ENCODE results near the gene ATRNL1. TPM values are rescaled to one million over a fixed set of nuclear protein-coding genes. Genes with fewer than 3 reads are reported as not detected.

ATRNL1 gene
- total and polyA plus RNA-seq, 2 experiments from 2014 or later, result 5.9 to 17.4 TPM

- 91% methylated on average over 1 of the region's 1 CpG for WGBS (ENCODE audit: low lambda C conversion rate, missing lambda C conversion rate)
- Histone ChIP-seq H3K36me3 (replicated peaks; ENCODE audit: insufficient read depth, low read depth) (no peaks in the 10 kb centered on the region), H4K20me1 (ENCODE audit: insufficient read depth, poor library complexity, severe bottlenecking) (no peaks in the 10 kb centered on the region)
Measured at GRCh38 chr10:115985786-115986185, 892.6 kb downstream of the ATRNL1 start.

GRCh38 chr10:115988380-115988779, 895.2 kb downstream of the ATRNL1 start:
- 97% methylated on average over 3 of the region's 3 CpGs for WGBS (ENCODE audit: low lambda C conversion rate, missing lambda C conversion rate)
- peaks cover 8% of the 10 kb centered on the region for H3K27me3 ChIP-seq
- H3K9me3 ChIP-seq (ENCODE audit: low read depth), result no peaks in the 10 kb centered on the region
- H4K20me1 ChIP-seq (ENCODE audit: insufficient read depth, poor library complexity, severe bottlenecking), result no peaks in the 10 kb centered on the region
- H2AFZ ChIP-seq, result no peak overlapping the region
- H3K36me3 ChIP-seq (replicated peaks; ENCODE audit: insufficient read depth, low read depth), result no peaks in the 10 kb centered on the region
- H3K79me2 ChIP-seq, result no peaks in the 10 kb centered on the region
- H3K9me2 ChIP-seq (replicated peaks; ENCODE audit: insufficient read depth), result no peaks in the 10 kb centered on the region
- no peak overlapping the region for H3K27ac ChIP-seq
- no peaks in the 10 kb centered on the region for H3K4me1 ChIP-seq (ENCODE audit: insufficient read depth)
- no peak overlapping the region for H3K4me3 ChIP-seq
- H3K4me2 ChIP-seq, result no peak overlapping the region
- no peak for TF ChIP-seq EZH2phosphoT487 (IDR thresholded peaks at IDR 0.05; ENCODE audit: low read depth, severe bottlenecking, unreplicated experiment)
- no peak for TF ChIP-seq EZH2 (IDR thresholded peaks at IDR 0.05; ENCODE audit: borderline replicate concordance)
- no peak for DNase-seq (ENCODE audit: low spot score)

More at GRCh38 chr10:115985786-115986185, 892.6 kb downstream of the ATRNL1 start:
- Histone ChIP-seq H2AFZ (no peak overlapping the region), H3K9me3 (ENCODE audit: low read depth) (no peaks in the 10 kb centered on the region), H3K79me2 (no peaks in the 10 kb centered on the region), H3K27ac (no peak overlapping the region), H3K27me3 (peaks cover 7% of the 10 kb centered on the region), H3K4me2 (no peak overlapping the region), H3K4me1 (ENCODE audit: insufficient read depth) (no peaks in the 10 kb centered on the region), H3K4me3 (no peak overlapping the region), H3K9me2 (replicated peaks; ENCODE audit: insufficient read depth) (no peaks in the 10 kb centered on the region)
- DNase-seq (ENCODE audit: low spot score), result no peak
- no peak for TF ChIP-seq EZH2phosphoT487 (IDR thresholded peaks at IDR 0.05; ENCODE audit: low read depth, severe bottlenecking, unreplicated experiment)

- H3K27me3 ChIP-seq, result peaks cover 8% of the 10 kb centered on the region
- H4K20me1 ChIP-seq (ENCODE audit: insufficient read depth, poor library complexity, severe bottlenecking), result no peaks in the 10 kb centered on the region
- no peaks in the 10 kb centered on the region for H3K9me2 ChIP-seq (replicated peaks; ENCODE audit: insufficient read depth)
- WGBS (ENCODE audit: low lambda C conversion rate, missing lambda C conversion rate), result 84% methylated on average over 3 of the region's 3 CpGs
- H3K4me2 ChIP-seq, result no peak overlapping the region
- H3K79me2 ChIP-seq, result no peaks in the 10 kb centered on the region
- no peaks in the 10 kb centered on the region for H3K4me1 ChIP-seq (ENCODE audit: insufficient read depth)
- H3K9me3 ChIP-seq (ENCODE audit: low read depth), result no peaks in the 10 kb centered on the region
- no peak for DNase-seq (ENCODE audit: low spot score)
- no peaks in the 10 kb centered on the region for H3K36me3 ChIP-seq (replicated peaks; ENCODE audit: insufficient read depth, low read depth)
- H3K4me3 ChIP-seq, result no peak overlapping the region
- TF ChIP-seq EZH2phosphoT487 (IDR thresholded peaks at IDR 0.05; ENCODE audit: low read depth, severe bottlenecking, unreplicated experiment), result no peak
- no peak for TF ChIP-seq CTCF (IDR thresholded peaks at IDR 0.05; ENCODE audit: poor library complexity)
- no peak for TF ChIP-seq EZH2 (IDR thresholded peaks at IDR 0.05; ENCODE audit: borderline replicate concordance)
- no peak overlapping the region for H3K27ac ChIP-seq
- no peak overlapping the region for H2AFZ ChIP-seq
Measured at GRCh38 chr10:115989621-115990020, 896.5 kb downstream of the ATRNL1 start.

- no peak for TF ChIP-seq EZH2phosphoT487 (IDR thresholded peaks at IDR 0.05; ENCODE audit: low read depth, severe bottlenecking, unreplicated experiment)
- TF ChIP-seq CTCF (IDR thresholded peaks at IDR 0.05; ENCODE audit: poor library complexity), result no peak
- TF ChIP-seq EZH2 (IDR thresholded peaks at IDR 0.05; ENCODE audit: borderline replicate concordance), result no peak
- WGBS (ENCODE audit: low lambda C conversion rate, missing lambda C conversion rate), result 75% methylated on average over 5 of the region's 5 CpGs
Measured at GRCh38 chr10:115992236-115992986, 899.2 kb downstream of the ATRNL1 start.

More at GRCh38 chr10:115992236-115992986, 899.2 kb downstream of the ATRNL1 start:
- Histone ChIP-seq H3K9me2 (replicated peaks; ENCODE audit: insufficient read depth) (no peaks in the 10 kb centered on the region), H3K4me1 (ENCODE audit: insufficient read depth) (no peaks in the 10 kb centered on the region), H3K9me3 (ENCODE audit: low read depth) (no peaks in the 10 kb centered on the region), H4K20me1 (ENCODE audit: insufficient read depth, poor library complexity, severe bottlenecking) (no peaks in the 10 kb centered on the region), H2AFZ (no peak overlapping the region), H3K4me3 (no peak overlapping the region), H3K79me2 (no peaks in the 10 kb centered on the region), H3K36me3 (replicated peaks; ENCODE audit: insufficient read depth, low read depth) (no peaks in the 10 kb centered on the region), H3K27ac (no peak overlapping the region), H3K4me2 (no peak overlapping the region), H3K27me3 (peaks cover 8% of the 10 kb centered on the region)
- DNase-seq (ENCODE audit: low spot score), result no peak

All from hepatocyte (in vitro differentiated cells).